ENCODE measurements around the gene SVIP. TPM values are rescaled to one million over a fixed set of nuclear protein-coding genes. Genes with fewer than 3 reads are reported as not detected.

SVIP gene
- total and polyA plus RNA-seq, 7 donors = 6.9 to 17.1 (median 12.2) TPM

DNA sequence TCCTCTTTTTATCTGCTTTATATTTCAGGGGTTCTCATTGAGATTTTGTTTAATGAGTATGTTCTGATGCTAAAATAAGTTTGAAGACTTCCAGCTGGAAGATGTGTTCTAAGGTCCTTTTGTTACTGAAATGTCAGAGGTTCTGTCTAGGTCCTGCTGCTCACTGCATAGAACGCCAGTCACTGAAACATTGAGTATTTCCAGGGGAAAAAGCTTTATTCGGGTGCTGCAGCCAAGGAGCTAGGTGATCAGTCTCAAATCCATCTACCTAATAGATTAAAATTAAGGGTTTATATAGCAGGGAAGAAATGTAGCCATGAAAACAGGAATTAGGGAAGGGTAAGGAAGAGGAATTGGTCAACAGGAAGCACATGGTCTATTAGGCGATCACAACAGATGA, 19.7 kb downstream of the SVIP start:
- no peak for TF ChIP-seq POLR2AphosphoS5 (IDR thresholded peaks at IDR 0.05)
- no peak for TF ChIP-seq CTCF (IDR thresholded peaks at IDR 0.05)
- no peak for TF ChIP-seq POLR2A (IDR thresholded peaks at IDR 0.05)
- no peak for TF ChIP-seq EP300 (IDR thresholded peaks at IDR 0.05)
- Histone ChIP-seq H3K4me1 (no peaks in the 10 kb centered on the region), H3K9me3 (peaks cover 0 to 3% (median 0%) of the 10 kb centered on the region in 4 donors), H3K27ac (no peak overlapping the region), H3K4me3 (no peak overlapping the region), H3K27me3 (no peaks in the 10 kb centered on the region), H3K36me3 (no peaks in the 10 kb centered on the region)
- intact Hi-C loops (cut with DNase I) = no loop called here
- WGBS, 2 donors = 93 to 96% methylated on average over 3 of the region's 3 CpGs
- DNase-seq = no peak

- DNase-seq = no peak
- no peak overlapping the region for H3K4me3 ChIP-seq
- intact Hi-C loops (cut with DNase I) = no loop called here
- H3K27me3 ChIP-seq = no peaks in the 10 kb centered on the region
- peaks cover 0 to 3% (median 0%) of the 10 kb centered on the region in 4 donors for H3K9me3 ChIP-seq
- 90 to 94% methylated on average over 3 of the region's 3 CpGs for WGBS, 2 donors
- H3K27ac ChIP-seq = peak overlapping the region in 1 of 4 donors; percentile 42
- H3K4me1 ChIP-seq = no peaks in the 10 kb centered on the region
- TF ChIP-seq POLR2A (IDR thresholded peaks at IDR 0.05) = no peak
- no peaks in the 10 kb centered on the region for H3K36me3 ChIP-seq
Observed at GRCh38 chr11:22808571-22809197, 20.9 kb downstream of the SVIP start.

DNA sequence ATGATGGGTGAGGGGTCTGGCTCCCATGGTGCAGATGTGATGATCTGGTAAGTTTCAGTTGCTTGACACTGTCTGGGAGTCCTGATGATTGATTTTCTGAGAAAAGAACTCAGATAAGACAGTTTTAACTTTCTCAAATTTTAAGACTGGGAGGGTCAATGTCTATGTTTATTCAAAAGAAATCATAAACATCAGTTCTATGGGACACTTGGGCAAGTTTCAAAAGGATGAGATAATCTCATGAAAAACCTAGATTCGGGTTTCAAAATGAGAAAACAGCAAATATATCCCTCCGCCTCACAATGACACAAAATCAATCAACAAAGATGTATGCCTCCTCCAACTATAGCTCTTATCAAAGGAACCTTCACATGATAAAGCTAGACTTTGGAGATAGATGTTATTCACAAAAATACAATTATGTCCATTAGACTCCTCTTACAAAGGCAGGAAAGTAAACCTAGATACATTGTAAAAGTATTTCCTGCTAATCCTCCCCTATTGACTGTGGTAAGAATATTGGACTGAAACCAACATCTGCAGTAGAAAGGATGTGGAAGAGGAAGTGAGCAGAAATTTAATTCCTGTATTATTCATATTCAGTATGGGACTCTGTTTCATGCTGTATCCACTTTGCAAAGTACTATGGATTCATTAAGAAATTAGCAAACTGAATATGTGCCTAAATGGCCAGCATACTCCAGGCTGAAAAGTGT, 21.6 kb downstream of the SVIP start:
- DNase-seq = no peak
- H3K4me3 ChIP-seq = no peak overlapping the region
- TF ChIP-seq EP300 (IDR thresholded peaks at IDR 0.05) (no peak), POLR2AphosphoS5 (IDR thresholded peaks at IDR 0.05) (no peak), POLR2A (IDR thresholded peaks at IDR 0.05) (no peak), CTCF (IDR thresholded peaks at IDR 0.05) (no peak)
- peaks cover 0 to 3% (median 0%) of the 10 kb centered on the region in 4 donors for H3K9me3 ChIP-seq
- WGBS, 2 donors = 73 to 79% methylated on average over 2 of the region's 2 CpGs
- H3K4me1 ChIP-seq = no peaks in the 10 kb centered on the region
- H3K36me3 ChIP-seq = no peaks in the 10 kb centered on the region
- peak overlapping the region in 1 of 4 donors; percentile 42 for H3K27ac ChIP-seq
- H3K27me3 ChIP-seq = no peaks in the 10 kb centered on the region
- intact Hi-C loops (cut with DNase I) = no loop called here

DNA sequence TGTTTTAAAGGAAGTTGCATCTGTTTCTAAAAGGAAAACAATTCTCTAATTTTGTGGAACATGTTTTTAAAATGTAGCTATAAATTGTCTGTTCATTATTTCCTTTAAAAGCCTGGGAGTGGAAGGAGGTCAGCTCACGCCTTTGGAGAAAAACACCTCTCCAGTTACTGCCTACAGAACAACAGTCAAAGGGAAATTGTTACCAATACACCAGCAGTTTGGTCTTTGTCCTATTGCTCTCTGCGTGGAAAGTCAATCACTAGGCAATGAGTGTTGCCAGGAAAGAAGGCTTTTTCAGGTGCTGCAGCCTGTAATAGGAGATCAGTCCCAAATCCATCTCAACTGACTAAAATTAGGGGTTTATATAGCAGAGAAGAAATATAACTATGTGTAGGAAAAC, 22.2 kb downstream of the SVIP start:
- no peak for DNase-seq
- Histone ChIP-seq H3K4me1 (no peaks in the 10 kb centered on the region), H3K36me3 (no peaks in the 10 kb centered on the region), H3K27me3 (no peaks in the 10 kb centered on the region), H3K4me3 (no peak overlapping the region), H3K27ac (no peak overlapping the region), H3K9me3 (peaks cover 0 to 3% (median 0%) of the 10 kb centered on the region in 4 donors)
- intact Hi-C loops (cut with DNase I) = no loop called here
- no peak for TF ChIP-seq CTCF (IDR thresholded peaks at IDR 0.05)
- TF ChIP-seq POLR2AphosphoS5 (IDR thresholded peaks at IDR 0.05) = no peak
- TF ChIP-seq POLR2A (IDR thresholded peaks at IDR 0.05) = no peak
- no peak for TF ChIP-seq EP300 (IDR thresholded peaks at IDR 0.05)
- 52 to 71% methylated on average over 2 of the region's 2 CpGs for WGBS, 2 donors

DNA sequence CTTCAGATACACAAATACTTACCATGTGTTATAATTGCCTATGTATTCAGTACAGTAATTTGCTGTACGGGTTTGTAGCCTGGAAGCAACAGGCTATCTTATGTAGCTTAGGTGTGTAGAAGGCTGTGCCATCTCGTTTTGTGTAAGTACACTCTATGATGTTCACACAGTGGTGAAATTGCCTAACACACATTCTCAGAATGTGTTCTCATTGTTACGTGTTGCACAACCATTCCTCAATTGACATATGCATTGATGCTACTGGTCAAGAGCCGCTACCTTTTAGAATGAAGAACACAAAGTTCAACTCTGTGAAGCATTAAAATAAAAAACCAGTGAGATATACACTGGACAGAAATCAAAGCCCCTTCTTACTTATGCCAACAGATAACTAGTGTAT, 26.7 kb downstream of the SVIP start:
- WGBS, 2 donors = 86% methylated on average over 4 of the region's 4 CpGs

More for the DNA sequence above, 26.7 kb downstream of the SVIP start:
- no peaks in the 10 kb centered on the region for H3K36me3 ChIP-seq
- no peaks in the 10 kb centered on the region for H3K27me3 ChIP-seq
- intact Hi-C loops (cut with DNase I) = no loop called here
- no peaks in the 10 kb centered on the region for H3K9me3 ChIP-seq
- H3K4me1 ChIP-seq = no peaks in the 10 kb centered on the region
- H3K27ac ChIP-seq = no peak overlapping the region
- no peak for TF ChIP-seq EP300 (IDR thresholded peaks at IDR 0.05)
- TF ChIP-seq POLR2A (IDR thresholded peaks at IDR 0.05) = no peak
- no peak for TF ChIP-seq CTCF (IDR thresholded peaks at IDR 0.05)
- H3K4me3 ChIP-seq = no peak overlapping the region
- DNase-seq = no peak
